ENCODE measurements around the gene KNG1.

DNA sequence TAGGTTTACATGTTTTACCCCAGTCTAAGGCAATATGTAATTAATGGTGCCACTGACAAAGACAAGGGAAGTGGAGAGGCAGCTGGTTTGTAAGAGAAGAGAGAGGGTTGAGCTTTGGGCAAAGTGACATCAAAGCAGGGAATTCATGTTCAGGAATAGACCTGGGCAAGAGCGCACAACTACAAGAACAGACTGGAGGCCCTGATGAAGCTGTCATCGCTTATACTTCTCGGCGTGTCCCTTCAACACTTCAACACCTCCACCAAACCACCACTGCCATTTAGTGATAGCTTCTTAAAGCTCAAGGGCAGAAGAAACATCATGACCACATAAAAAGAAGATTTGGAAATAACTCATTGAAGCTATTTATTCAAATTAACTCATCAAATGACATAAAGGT, 19.6 kb upstream of the KNG1 start:
- TF ChIP-seq, protein P1, sequence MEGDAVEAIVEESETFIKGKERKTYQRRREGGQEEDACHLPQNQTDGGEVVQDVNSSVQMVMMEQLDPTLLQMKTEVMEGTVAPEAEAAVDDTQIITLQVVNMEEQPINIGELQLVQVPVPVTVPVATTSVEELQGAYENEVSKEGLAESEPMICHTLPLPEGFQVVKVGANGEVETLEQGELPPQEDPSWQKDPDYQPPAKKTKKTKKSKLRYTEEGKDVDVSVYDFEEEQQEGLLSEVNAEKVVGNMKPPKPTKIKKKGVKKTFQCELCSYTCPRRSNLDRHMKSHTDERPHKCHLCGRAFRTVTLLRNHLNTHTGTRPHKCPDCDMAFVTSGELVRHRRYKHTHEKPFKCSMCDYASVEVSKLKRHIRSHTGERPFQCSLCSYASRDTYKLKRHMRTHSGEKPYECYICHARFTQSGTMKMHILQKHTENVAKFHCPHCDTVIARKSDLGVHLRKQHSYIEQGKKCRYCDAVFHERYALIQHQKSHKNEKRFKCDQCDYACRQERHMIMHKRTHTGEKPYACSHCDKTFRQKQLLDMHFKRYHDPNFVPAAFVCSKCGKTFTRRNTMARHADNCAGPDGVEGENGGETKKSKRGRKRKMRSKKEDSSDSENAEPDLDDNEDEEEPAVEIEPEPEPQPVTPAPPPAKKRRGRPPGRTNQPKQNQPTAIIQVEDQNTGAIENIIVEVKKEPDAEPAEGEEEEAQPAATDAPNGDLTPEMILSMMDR (IDR thresholded peaks at IDR 0.05): no peak
- no peak for TF ChIP-seq POLR2A (IDR thresholded peaks at IDR 0.05)
